K562 (cell line): ENCODE data around the gene PMVK. TPM values are rescaled to one million over a fixed set of nuclear protein-coding genes. Genes with fewer than 3 reads are reported as not detected.

ENCODE experiments used
- BRCA1 ChIP-seq, 2 experiments: fragments of 450-650 bp in 1 of 2; sonication (generic) in 1 of 2; formaldehyde crosslinking in 1 of 2; IDR thresholded peaks; 2 replicates each; pipeline versions ENCODE4 v1.5.0 to v1.6.1; 2017 to 2020; ENCODE audit warnings: mild to moderate bottlenecking in 1 of 2, missing genetic modification reagents in 1 of 2
- CBX8 ChIP-seq: fragments of 200-600 bp; sonication (generic); IDR thresholded peaks from 2 replicates; pipeline ENCODE4 v1.6.1; 2012; ENCODE audit warnings: borderline replicate concordance, mixed run types, low read depth, mild to moderate bottlenecking, moderate library complexity, mixed read lengths, low read length, control low read depth, inconsistent platforms; ENCODE audit not compliant: poor library complexity, severe bottlenecking; ENCODE audit errors: extremely low read depth
- EP400 ChIP-seq: fragments of 450-650 bp; IDR thresholded peaks from 2 replicates; pipeline ENCODE4 v1.6.1; 2017; ENCODE audit warnings: antibody characterized with exemption, mild to moderate bottlenecking, moderate library complexity
- EZH2 ChIP-seq: IDR thresholded peaks from 2 replicates; pipeline ENCODE4 v1.6.1; 2012; ENCODE audit warnings: low read depth, mild to moderate bottlenecking, inconsistent platforms, low read length, borderline replicate concordance
- FOXJ2 ChIP-seq: fragments of 200-800 bp; sonication (Bioruptor generic); IDR thresholded peaks from 2 replicates; pipeline ENCODE4 v1.6.1; 2016; ENCODE audit warnings: missing genetic modification characterization, missing compliant biosample characterization
- MYNN ChIP-seq, 2 experiments: sonication (generic); formaldehyde crosslinking in 1 of 2; IDR thresholded peaks; 2 replicates each; pipeline versions ENCODE4 v1.5.0 to v1.6.1; 2016 to 2020; ENCODE audit warnings: antibody characterized with exemption in 1 of 2, missing genetic modification reagents in 1 of 2
- POLR2AphosphoS2 ChIP-seq: IDR thresholded peaks from 2 replicates; pipeline ENCODE4 v1.6.1; 2012; ENCODE audit warnings: low read length, improper control_type of control experiment
- POLR2AphosphoS5 ChIP-seq: IDR thresholded peaks from 2 replicates; pipeline ENCODE4 v1.6.1; 2011; ENCODE audit warnings: mild to moderate bottlenecking, low read depth, low read length, moderate library complexity; ENCODE audit not compliant: control insufficient read depth, insufficient read depth
- PRPF4 ChIP-seq: fragments of 200-400 bp; formaldehyde crosslinking; IDR thresholded peaks from one replicate; pipeline ENCODE4 v1.6.1; 2017; ENCODE audit warnings: low read length, low read depth, mild to moderate bottlenecking; ENCODE audit not compliant: insufficient read depth, poor library complexity, severe bottlenecking
- SAFB2 ChIP-seq: fragments of 200-400 bp; formaldehyde crosslinking; IDR thresholded peaks from 2 replicates; pipeline ENCODE4 v1.6.1; 2018; ENCODE audit warnings: borderline replicate concordance, low read length, low read depth, moderate library complexity; ENCODE audit not compliant: severe bottlenecking
- SMARCA5 ChIP-seq: fragments of 450-650 bp; IDR thresholded peaks from 2 replicates; pipeline ENCODE4 v1.6.1; 2016
- SMARCE1 ChIP-seq: fragments of 450-650 bp; IDR thresholded peaks from 2 replicates; pipeline ENCODE4 v1.7.1; 2016; ENCODE audit warnings: mild to moderate bottlenecking
- SNIP1 ChIP-seq: fragments of 450-650 bp; IDR thresholded peaks from 2 replicates; pipeline ENCODE4 v1.7.1; 2017; ENCODE audit warnings: low read depth, mild to moderate bottlenecking
- TARDBP ChIP-seq: fragments of 450-650 bp; IDR thresholded peaks from 2 replicates; pipeline ENCODE4 v1.6.1; 2016
- TEAD2 ChIP-seq: fragments of 450-650 bp; IDR thresholded peaks from 2 replicates; pipeline ENCODE4 v1.6.1; 2016; ENCODE audit warnings: missing genetic modification characterization, control low read depth, missing compliant biosample characterization
- TOE1 ChIP-seq, 2 experiments: fragments of 450-650 bp in 1 of 2; sonication (generic) in 1 of 2; formaldehyde crosslinking in 1 of 2; IDR thresholded peaks; 2 replicates each; pipeline versions ENCODE4 v1.7.1 to v1.8.0; 2016 to 2022; ENCODE audit warnings: borderline replicate concordance in 2 of 2, mild to moderate bottlenecking in 2 of 2, antibody characterized with exemption in 1 of 2, inconsistent platforms in 1 of 2, low read depth in 1 of 2, missing genetic modification reagents in 1 of 2, moderate library complexity in 1 of 2
- U2AF2 ChIP-seq: fragments of 200-400 bp; formaldehyde crosslinking; optimal IDR thresholded peaks from 2 replicates; pipeline ENCODE3; 2017; ENCODE audit warnings: low read depth, mild to moderate bottlenecking, low read length
- ZNF175 ChIP-seq: fragments of 200-800 bp; sonication (Bioruptor generic); IDR thresholded peaks from 2 replicates; pipeline ENCODE4 v1.6.1; 2016; ENCODE audit warnings: low read depth, mild to moderate bottlenecking, missing genetic modification characterization, missing compliant biosample characterization
- ZNF77 ChIP-seq: fragments of 250-450 bp; sonication (Bioruptor Pico); IDR thresholded peaks from 2 replicates; pipeline ENCODE4 v1.5.0; 2020
- polyA plus RNA-seq, 8 experiments: library from polyadenylated mRNA; depleted of rRNA in 4 of 8; stranded (reverse) in 5 of 8; unstranded in 3 of 8; fragments of >200 nt; fragmentation: Nextera tagmentation in 2 of 8; fragmentation: Illumina TruSeq in 1 of 8; extraction: Ambion mirVana in 2 of 8; extraction: Trizol in 1 of 8; gene quantifications; 2 replicates each; pipeline versions ENCODE4 v1.2.1 to v1.2.3, GENCODE V29; 2011 to 2014; ENCODE audit warnings: inconsistent platforms in 1 of 8, missing spikeins in 1 of 8
- total RNA-seq, 7 experiments: library from RNA; depleted of rRNA in 6 of 7; stranded (reverse); fragments of >200 nt in 6 of 7; fragmentation: Illumina TruSeq in 2 of 7; extraction: Trizol in 2 of 7; gene quantifications; 2 replicates each; pipeline versions ENCODE4 v1.2.1 to v1.2.3, GENCODE V29; 2011 to 2021; ENCODE audit warnings: low replicate concordance in 1 of 7
- TF ChIP-seq, protein P1 (sequence below): fragments of 450-650 bp; IDR thresholded peaks from 2 replicates; pipeline ENCODE4 v1.6.1; 2016; ENCODE audit warnings: antibody characterized with exemption
- TF ChIP-seq, protein P2 (sequence below), 2 experiments: IDR thresholded peaks; 2 replicates each; pipeline ENCODE4 v1.6.1; 2012; ENCODE audit warnings: improper control_type of control experiment in 2 of 2, low read depth in 2 of 2, low read length in 2 of 2, borderline replicate concordance in 1 of 2
- TF ChIP-seq, protein P3 (sequence below): fragments of 200-400 bp; formaldehyde crosslinking; IDR thresholded peaks from 2 replicates; pipeline ENCODE4 v1.6.1; 2017; ENCODE audit warnings: mild to moderate bottlenecking, low read depth, low read length, moderate library complexity

The PMVK gene
- total and polyA plus RNA-seq, 9 of the 15 experiments (the other 6 are each of a cell fraction or from before 2014, with no cell fraction given) = 1.1 to 15.3 (median 6.3) TPM

DNA sequence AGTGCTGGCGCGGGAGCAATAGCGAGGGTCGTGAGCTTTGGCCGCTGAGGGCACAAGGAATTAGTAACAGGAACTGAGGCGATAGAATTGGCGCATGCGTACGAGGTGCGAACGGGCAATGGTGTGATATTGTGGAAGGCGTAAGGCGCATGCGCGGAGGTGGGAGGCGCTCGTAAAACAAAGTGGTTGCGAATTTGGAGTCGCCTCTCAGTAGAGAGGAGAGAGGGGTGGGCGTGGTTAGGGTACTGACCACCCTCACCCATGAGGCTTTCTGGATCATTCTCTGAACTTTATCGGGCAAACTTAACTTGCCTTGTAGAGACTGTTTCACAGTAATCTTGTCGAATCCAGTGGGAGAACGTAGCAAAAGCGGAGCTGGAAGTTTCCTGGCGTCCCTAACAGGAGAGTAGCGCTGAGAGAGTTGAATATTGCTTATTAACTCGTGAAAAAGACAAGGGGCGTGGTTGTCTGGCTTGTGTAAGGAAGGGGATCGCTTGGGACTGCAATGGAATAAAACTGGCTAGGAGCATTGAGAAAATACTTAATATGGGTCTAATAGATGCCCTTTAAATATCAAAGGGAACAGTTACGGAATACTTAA lies 38.4 kb upstream of the PMVK start (continued):
- no peak for TF ChIP-seq SAFB2
- TF ChIP-seq TOE1 (IDR thresholded peaks at IDR 0.05; ENCODE audit: borderline replicate concordance) = no peak
- TF ChIP-seq TOE1 (CRISPR knock-in tag; IDR thresholded peaks at IDR 0.05; ENCODE audit: borderline replicate concordance, low read depth) = no peak
- TF ChIP-seq TEAD2 (tag) = no peak
- TF ChIP-seq U2AF2 = no peak
- no peak for TF ChIP-seq SNIP1
- no peak for TF ChIP-seq PRPF4
- TF ChIP-seq, protein P1, sequence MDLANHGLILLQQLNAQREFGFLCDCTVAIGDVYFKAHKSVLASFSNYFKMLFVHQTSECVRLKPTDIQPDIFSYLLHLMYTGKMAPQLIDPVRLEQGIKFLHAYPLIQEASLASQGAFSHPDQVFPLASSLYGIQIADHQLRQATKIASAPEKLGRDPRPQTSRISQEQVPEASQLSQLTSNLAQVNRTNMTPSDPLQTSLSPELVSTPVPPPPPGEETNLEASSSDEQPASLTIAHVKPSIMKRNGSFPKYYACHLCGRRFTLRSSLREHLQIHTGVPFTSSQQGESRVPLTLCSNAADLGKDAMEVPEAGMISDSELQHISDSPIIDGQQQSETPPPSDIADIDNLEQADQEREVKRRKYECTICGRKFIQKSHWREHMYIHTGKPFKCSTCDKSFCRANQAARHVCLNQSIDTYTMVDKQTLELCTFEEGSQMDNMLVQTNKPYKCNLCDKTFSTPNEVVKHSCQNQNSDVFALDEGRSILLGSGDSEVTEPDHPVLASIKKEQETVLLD = peak; percentile 100
- TF ChIP-seq ZNF77 = no peak
- TF ChIP-seq POLR2AphosphoS5 = no peak; the same call in none of the 2 replicates
- TF ChIP-seq MYNN (IDR thresholded peaks at IDR 0.05) = no peak
- no peak for TF ChIP-seq MYNN (CRISPR knock-in tag; IDR thresholded peaks at IDR 0.05)
- no peak for TF ChIP-seq ZNF175 (CRISPR knock-in tag)
- TF ChIP-seq CBX8 = no peak
- TF ChIP-seq SMARCA5 = no peak
- no peak for TF ChIP-seq TARDBP
- TF ChIP-seq, protein P2, sequence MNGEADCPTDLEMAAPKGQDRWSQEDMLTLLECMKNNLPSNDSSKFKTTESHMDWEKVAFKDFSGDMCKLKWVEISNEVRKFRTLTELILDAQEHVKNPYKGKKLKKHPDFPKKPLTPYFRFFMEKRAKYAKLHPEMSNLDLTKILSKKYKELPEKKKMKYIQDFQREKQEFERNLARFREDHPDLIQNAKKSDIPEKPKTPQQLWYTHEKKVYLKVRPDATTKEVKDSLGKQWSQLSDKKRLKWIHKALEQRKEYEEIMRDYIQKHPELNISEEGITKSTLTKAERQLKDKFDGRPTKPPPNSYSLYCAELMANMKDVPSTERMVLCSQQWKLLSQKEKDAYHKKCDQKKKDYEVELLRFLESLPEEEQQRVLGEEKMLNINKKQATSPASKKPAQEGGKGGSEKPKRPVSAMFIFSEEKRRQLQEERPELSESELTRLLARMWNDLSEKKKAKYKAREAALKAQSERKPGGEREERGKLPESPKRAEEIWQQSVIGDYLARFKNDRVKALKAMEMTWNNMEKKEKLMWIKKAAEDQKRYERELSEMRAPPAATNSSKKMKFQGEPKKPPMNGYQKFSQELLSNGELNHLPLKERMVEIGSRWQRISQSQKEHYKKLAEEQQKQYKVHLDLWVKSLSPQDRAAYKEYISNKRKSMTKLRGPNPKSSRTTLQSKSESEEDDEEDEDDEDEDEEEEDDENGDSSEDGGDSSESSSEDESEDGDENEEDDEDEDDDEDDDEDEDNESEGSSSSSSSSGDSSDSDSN (IDR thresholded peaks at IDR 0.05; ENCODE audit: borderline replicate concordance in 1 of 2, low read depth in 2 of 2, low read length in 2 of 2) = no peak
- TF ChIP-seq POLR2AphosphoS2 = no peak; the same call in 1 of the 2 replicates
- TF ChIP-seq, protein P3, sequence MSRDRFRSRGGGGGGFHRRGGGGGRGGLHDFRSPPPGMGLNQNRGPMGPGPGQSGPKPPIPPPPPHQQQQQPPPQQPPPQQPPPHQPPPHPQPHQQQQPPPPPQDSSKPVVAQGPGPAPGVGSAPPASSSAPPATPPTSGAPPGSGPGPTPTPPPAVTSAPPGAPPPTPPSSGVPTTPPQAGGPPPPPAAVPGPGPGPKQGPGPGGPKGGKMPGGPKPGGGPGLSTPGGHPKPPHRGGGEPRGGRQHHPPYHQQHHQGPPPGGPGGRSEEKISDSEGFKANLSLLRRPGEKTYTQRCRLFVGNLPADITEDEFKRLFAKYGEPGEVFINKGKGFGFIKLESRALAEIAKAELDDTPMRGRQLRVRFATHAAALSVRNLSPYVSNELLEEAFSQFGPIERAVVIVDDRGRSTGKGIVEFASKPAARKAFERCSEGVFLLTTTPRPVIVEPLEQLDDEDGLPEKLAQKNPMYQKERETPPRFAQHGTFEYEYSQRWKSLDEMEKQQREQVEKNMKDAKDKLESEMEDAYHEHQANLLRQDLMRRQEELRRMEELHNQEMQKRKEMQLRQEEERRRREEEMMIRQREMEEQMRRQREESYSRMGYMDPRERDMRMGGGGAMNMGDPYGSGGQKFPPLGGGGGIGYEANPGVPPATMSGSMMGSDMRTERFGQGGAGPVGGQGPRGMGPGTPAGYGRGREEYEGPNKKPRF = no peak
- TF ChIP-seq FOXJ2 (tag) = no peak
- peak; percentile 52; the same call in 1 of the 2 replicates for TF ChIP-seq EP400
- TF ChIP-seq EZH2 = no peak
- TF ChIP-seq BRCA1 (IDR thresholded peaks at IDR 0.05) = no peak
- TF ChIP-seq BRCA1 (CRISPR knock-in tag; IDR thresholded peaks at IDR 0.05) = no peak
- no peak for TF ChIP-seq SMARCE1
